Prostate gland (tissue), 2 donors: Measurements from ENCODE around the gene KCNQ1. TPM values are rescaled to one million over a fixed set of nuclear protein-coding genes. Genes with fewer than 3 reads are reported as not detected.

Source experiments
- DNase-seq: peaks from one replicate; pipeline ENCODE4 v3.0.0-alpha.2; 2019; ENCODE audit warnings: low spot score
- H3K27ac ChIP-seq, 2 donors: fragments of 200-600 bp; sonication (generic); 2 replicates each; pipeline ENCODE4 v1.5.1; 2017 to 2019
- H3K27me3 ChIP-seq: fragments of 200-600 bp; sonication (generic); replicated peaks from 2 replicates; pipeline ENCODE4 v1.5.1; 2019; ENCODE audit not compliant: insufficient read depth
- H3K36me3 ChIP-seq, 2 donors: fragments of 200-600 bp; sonication (generic); 1 replicate in 1 of 2; 2 replicates in 1 of 2; pipeline versions ENCODE4 v1.5.1 to v1.8.1; 2017 to 2019
- H3K4me1 ChIP-seq: fragments of 200-600 bp; sonication (generic); replicated peaks from 2 replicates; pipeline ENCODE4 v1.5.1; 2019
- H3K4me3 ChIP-seq, 2 donors: fragments of 200-600 bp; sonication (generic); 2 replicates each; pipeline ENCODE4 v1.5.1; 2017 to 2019
- H3K9me3 ChIP-seq: fragments of 200-600 bp; sonication (generic); 2 replicates; pipeline ENCODE4 v1.5.1; 2017
- CTCF ChIP-seq, 4 experiments: fragments of 200-600 bp in 2 of 4; fragments of 450-650 bp in 2 of 4; sonication (generic) in 2 of 4; IDR thresholded peaks; 1 replicate in 3 of 4; 2 replicates in 1 of 4; pipeline ENCODE4 v1.5.1; 2016 to 2019; ENCODE audit warnings: antibody characterized with exemption in 4 of 4, mild to moderate bottlenecking in 2 of 4, moderate library complexity in 2 of 4
- POLR2A ChIP-seq: fragments of 450-650 bp; IDR thresholded peaks from one replicate; pipeline ENCODE4 v1.6.1; 2016; ENCODE audit warnings: antibody characterized with exemption, mild to moderate bottlenecking
- POLR2AphosphoS5 ChIP-seq: sonication (generic); formaldehyde crosslinking; IDR thresholded peaks from one replicate; pipeline ENCODE4 v1.6.1; 2017; ENCODE audit warnings: antibody characterized with exemption
- WGBS: methylation state at CpG from one replicate; pipeline ENCODE4 v1.1.5; 2018; 5-methylcytosine and 5-hydroxymethylcytosine counted together
- intact Hi-C: fragments of 100-400 bp; cut with DNase I; formaldehyde crosslinking; loops from one replicate; pipeline ENCODE4 v1.14.2; 2022
- total RNA-seq, 2 donors: library from RNA; depleted of rRNA; stranded (reverse); fragments of >200 nt; gene quantifications; one replicate each; pipeline ENCODE4 v1.1.0, GENCODE V29; 2016

The KCNQ1 gene
- total RNA-seq, 2 donors from 2014 or later: 10.0 to 33.8 TPM

- 63% methylated on average over 11 of the region's 12 CpGs for WGBS
- Histone ChIP-seq H3K27me3 (no peaks in the 10 kb centered on the region), H3K36me3 (peaks cover 4 to 15% of the 10 kb centered on the region in 2 donors), H3K4me3 (no peak overlapping the region), H3K4me1 (peaks cover 8% of the 10 kb centered on the region), H3K27ac (no peak overlapping the region), H3K9me3 (no peaks in the 10 kb centered on the region)
- no peak for DNase-seq
- no peak for TF ChIP-seq POLR2A
- intact Hi-C loops: loop anchor here (5.0 kb wide), 1 partner anchor 97 kb away; no protein-coding TSS in a partner anchor
Measured at GRCh38 chr11:2404735-2405196, 40.0 kb upstream of the KCNQ1 start.

DNA sequence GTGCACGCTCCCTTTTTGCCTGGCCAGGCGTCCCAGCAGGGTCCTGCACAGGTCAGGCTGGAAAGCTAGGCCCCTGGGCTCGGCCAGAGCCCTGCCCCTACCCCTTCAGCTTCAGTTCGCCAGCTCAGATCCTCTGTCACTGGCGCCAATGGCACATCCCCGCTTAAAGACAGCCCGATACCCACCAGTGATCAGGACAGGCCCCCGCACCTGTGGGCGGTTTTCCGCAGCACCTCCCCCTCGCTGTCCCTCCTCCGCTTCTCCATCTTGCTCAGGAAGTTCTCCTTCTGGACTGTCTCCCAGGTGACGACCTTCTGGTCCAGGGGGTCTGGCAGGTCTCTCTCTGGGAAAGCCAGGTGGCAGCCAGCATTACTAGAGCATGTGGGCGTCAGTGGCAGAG lies 38.4 kb upstream of the KCNQ1 start:
- 83% methylated on average over 14 of the region's 14 CpGs for WGBS
- peaks cover 5% of the 10 kb centered on the region for H3K4me1 ChIP-seq
- no peaks in the 10 kb centered on the region for H3K9me3 ChIP-seq
- no peak overlapping the region for H3K4me3 ChIP-seq
- intact Hi-C loops: no loop called here
- no peak for DNase-seq
- no peak overlapping the region for H3K27ac ChIP-seq
- TF ChIP-seq POLR2A (no peak), CTCF (IDR thresholded peaks at IDR 0.05) (no peak), POLR2AphosphoS5 (no peak)
- H3K27me3 ChIP-seq: no peaks in the 10 kb centered on the region
- peaks cover 4 to 15% of the 10 kb centered on the region in 2 donors for H3K36me3 ChIP-seq

- WGBS: 76% methylated on average over 24 of the region's 24 CpGs
- Histone ChIP-seq H3K4me1 (peaks cover under 1% of the 10 kb centered on the region), H3K27me3 (no peaks in the 10 kb centered on the region), H3K9me3 (no peaks in the 10 kb centered on the region), H3K36me3 (peaks cover 4 to 15% of the 10 kb centered on the region in 2 donors), H3K27ac (no peak overlapping the region), H3K4me3 (no peak overlapping the region)
- DNase-seq: no peak
- intact Hi-C loops: no loop called here
- TF ChIP-seq CTCF (IDR thresholded peaks at IDR 0.05) (no peak), POLR2AphosphoS5 (no peak), POLR2A (no peak)
Measured at GRCh38 chr11:2406878-2407410, 37.9 kb upstream of the KCNQ1 start.

DNA sequence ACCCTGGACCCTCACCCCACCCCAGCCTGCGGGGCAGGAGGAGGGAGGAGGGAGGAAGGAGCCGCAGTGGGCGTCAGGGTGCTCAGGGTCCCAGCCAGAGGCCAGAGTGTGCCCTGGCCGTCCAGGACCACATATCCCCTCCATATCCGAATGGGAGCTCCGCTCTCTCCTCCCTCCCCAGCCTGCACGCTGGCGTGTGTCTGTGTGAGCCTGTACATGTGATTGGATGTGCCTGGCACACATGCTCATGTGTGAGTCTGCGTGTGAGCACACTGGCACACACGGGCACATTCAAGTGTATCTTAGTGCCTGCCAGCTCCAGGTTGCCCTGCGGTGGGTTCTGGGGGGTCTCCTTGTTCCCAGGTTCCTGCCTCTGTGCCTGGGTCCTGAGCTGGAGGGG lies 36.1 kb upstream of the KCNQ1 start:
- no peaks in the 10 kb centered on the region for H3K9me3 ChIP-seq
- no peak overlapping the region for H3K27ac ChIP-seq
- no peak for DNase-seq
- peaks cover 0 to under 1% of the 10 kb centered on the region in 2 donors for H3K36me3 ChIP-seq
- intact Hi-C loops: no loop called here
- H3K4me1 ChIP-seq: no peaks in the 10 kb centered on the region
- WGBS: 53% methylated on average over 11 of the region's 11 CpGs
- H3K4me3 ChIP-seq: no peak overlapping the region
- H3K27me3 ChIP-seq: no peaks in the 10 kb centered on the region
- TF ChIP-seq POLR2A (no peak), POLR2AphosphoS5 (no peak), CTCF (IDR thresholded peaks at IDR 0.05) (no peak)

DNA sequence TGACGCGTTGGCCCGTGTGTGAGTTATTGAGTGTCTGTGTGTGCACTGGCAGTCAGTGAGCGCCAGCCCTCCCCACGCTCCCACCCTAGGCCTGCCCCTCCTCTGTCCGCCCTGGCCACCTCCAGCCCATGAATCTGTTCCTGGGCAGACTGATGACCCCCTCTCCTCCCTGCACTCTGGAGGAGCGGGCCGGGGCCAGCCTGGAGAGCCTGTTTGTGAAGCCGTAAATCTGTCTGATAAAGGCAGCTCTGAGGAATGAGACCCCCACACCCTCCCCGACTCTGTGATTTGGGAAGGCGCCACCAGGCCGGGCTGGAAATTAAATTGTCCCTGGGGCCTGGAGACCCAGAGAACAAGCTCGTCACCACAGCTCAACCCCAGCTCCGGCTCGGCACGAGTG lies 35.7 kb upstream of the KCNQ1 start:
- H3K4me1 ChIP-seq: no peaks in the 10 kb centered on the region
- TF ChIP-seq POLR2AphosphoS5 (no peak), POLR2A (no peak), CTCF (IDR thresholded peaks at IDR 0.05) (no peak)
- H3K27ac ChIP-seq: no peak overlapping the region
- H3K9me3 ChIP-seq: no peaks in the 10 kb centered on the region
- no peaks in the 10 kb centered on the region for H3K36me3 ChIP-seq
- no peaks in the 10 kb centered on the region for H3K27me3 ChIP-seq
- DNase-seq: no peak
- 47% methylated on average over 16 of the region's 16 CpGs for WGBS
- intact Hi-C loops: no loop called here
- H3K4me3 ChIP-seq: no peak overlapping the region
